ENCODE data around the gene DGCR2.

DGCR2 gene

GRCh38 chr22:19146215-19146968 lies 24.2 kb upstream of the DGCR2 start:
- in situ Hi-C loops (cut with MboI; ENCODE audit: low sequenced_read_pairs), result no loop called here

- in situ Hi-C loops (cut with MboI; ENCODE audit: low sequenced_read_pairs), result no loop called here
Observed at GRCh38 chr22:19143967-19144400, 21.8 kb upstream of the DGCR2 start.

DNA sequence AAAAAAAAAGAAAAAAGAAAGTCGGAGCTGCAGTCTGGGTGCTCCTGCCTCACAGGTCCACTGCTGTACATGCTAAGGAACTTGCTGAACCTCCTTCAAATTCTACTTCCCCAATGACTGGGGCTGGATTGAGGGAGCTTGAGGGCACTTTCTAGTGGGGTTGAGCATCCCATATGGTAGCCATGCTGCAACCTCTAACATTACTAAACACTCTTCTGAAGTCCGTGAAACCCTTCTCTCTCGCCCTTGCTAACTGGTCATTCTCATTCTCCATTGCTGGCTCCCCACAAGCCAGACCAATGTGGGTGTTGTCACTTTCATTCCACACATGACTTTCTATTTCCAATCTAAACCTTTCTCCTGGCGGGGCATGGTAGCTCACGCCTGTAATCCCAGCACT lies 21.0 kb upstream of the DGCR2 start:
- in situ Hi-C loops (cut with MboI; ENCODE audit: low sequenced_read_pairs), result no loop called here

- in situ Hi-C loops (cut with MboI; ENCODE audit: low sequenced_read_pairs), result no loop called here
Observed at GRCh38 chr22:19142394-19142793, 20.2 kb upstream of the DGCR2 start.

GRCh38 chr22:19139974-19140373 lies 17.8 kb upstream of the DGCR2 start:
- in situ Hi-C loops (cut with MboI; ENCODE audit: low sequenced_read_pairs), result no loop called here

- in situ Hi-C loops (cut with MboI; ENCODE audit: low sequenced_read_pairs), result no loop called here
Observed at GRCh38 chr22:19139001-19139356, 16.8 kb upstream of the DGCR2 start.

- in situ Hi-C loops (cut with MboI; ENCODE audit: low sequenced_read_pairs), result no loop called here
Observed at GRCh38 chr22:19138217-19139000, 16.2 kb upstream of the DGCR2 start.

DNA sequence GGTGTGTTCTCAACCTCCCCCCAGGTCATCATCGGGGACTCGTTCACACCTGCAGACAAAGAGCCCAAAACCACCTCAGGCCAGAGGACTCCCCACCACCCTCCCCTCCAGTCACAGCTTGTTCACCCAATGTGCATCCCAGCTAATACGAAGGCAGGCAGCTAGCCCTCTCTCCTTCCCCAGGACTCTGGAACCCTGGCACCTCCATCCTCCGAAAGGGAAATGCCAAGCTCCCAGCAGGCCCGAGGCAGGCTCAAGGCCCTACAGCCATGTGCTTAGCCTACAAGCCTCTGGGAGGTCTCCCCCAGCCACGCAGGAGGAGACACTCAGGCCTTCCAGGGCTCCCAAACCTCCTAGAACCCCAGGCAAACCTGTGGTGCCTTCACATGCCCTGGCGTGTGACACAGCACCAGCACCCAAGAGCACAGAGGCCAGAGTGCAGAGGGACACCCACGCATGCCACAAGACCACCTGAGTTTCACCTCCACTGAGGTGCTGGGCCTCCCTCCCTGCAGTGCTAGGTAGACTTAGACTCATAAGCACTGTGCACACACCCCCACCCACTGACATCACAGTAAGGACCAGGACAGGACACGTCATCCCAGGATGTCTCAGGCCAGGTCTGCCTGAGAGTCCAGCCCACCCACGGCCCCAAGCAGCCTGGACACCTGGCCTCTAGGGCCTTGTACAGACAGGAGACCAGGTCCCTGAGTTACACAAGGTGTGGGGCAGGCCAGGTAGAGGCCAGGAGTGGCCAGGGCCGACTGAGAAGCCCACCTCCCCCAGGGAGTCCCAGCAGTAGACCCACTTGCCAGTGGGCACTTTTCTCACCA lies 15.4 kb upstream of the DGCR2 start:
- in situ Hi-C loops (cut with MboI; ENCODE audit: low sequenced_read_pairs), result no loop called here

DNA sequence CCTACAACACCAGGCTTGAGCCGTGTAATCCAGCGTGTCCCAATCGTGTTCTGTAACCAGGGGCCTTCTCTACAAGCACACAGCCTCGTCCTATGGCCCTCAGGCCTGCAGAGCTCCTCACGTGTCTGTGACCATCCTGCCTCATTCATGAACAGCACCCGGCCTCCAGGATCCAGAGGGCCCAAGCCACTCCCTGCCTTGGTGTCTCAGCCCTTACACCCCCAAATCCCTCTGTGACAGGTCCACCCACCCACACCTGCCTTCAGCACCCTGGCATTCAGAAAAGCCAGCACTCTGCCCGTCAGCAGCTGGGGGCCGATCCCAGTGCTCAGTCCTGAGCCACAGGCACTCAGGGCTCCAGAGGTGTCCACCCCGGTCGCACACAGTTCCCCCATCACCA lies 14.7 kb upstream of the DGCR2 start:
- in situ Hi-C loops (cut with MboI; ENCODE audit: low sequenced_read_pairs), result no loop called here

DNA sequence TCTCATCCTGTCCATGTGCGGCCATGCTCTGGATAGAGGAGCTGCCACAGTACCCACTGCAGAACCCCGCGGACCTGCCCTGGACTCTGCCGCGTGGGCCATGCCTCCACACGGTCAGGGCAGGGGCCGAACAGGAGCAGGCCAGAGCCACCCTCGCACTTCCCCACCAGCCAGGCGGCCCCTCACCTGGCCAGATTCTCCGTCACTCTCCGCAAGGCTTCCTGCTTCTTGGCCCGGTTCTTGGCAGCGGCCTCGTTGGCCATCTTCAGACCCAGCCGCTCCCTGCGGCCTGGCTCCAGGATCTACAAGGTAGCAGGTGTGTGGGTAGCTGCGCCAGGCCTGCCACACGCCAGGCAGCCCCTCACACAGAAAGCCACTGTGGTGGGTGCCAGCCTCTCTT lies 12.7 kb upstream of the DGCR2 start:
- in situ Hi-C loops (cut with MboI; ENCODE audit: low sequenced_read_pairs), result no loop called here

DNA sequence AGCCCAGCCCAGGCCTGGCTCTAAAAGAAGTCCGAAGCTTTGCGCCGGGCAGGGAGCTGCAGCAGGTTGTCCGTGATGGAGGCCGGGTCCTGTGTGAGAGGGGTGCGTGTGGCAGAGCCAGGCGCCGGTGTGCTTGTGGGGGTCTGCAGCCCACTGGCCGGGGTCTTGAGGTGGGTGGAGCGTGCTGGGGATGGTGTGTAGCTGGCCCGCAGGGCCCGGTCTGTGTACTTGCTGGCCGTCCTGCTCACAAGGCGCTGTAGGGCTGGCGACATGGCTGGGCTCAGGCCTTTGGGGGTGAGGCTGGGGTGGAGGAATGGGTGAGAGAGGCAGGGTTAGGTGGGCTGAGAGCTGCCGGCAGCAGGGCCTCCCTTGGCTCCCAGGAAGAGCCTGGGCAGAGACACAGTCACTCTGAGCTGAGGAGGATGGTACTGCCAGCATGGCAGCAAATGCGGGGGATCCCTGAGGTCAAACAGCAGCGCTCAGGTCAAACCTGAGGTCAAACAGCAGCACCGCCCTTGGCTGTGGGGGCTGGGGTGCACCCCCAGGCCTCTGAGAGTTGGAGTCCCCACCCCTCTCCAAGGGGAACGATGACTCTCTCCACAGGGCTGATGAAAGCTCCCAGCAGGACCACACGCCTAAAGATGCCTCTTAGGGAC lies 12.1 kb upstream of the DGCR2 start:
- in situ Hi-C loops (cut with MboI; ENCODE audit: low sequenced_read_pairs), result no loop called here

DNA sequence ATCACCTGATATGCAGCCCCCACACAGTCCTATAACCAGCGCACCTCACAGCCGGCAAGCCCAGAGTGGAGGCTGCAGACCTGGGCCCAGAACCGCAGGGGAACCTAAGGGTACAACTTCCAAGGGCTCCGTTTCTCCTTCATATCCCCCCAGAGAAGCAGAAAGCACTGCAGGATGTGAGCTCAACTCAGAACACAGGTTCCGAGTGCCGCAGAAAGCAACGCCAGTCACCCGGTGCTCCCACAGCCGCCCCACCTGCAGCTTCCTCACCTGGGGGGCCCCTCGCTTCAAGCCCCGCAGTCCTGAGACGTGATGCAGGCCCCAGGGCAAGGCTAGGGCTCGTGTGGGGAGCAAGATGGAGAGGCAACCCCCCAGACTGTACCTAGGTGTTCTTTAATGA lies 11.3 kb upstream of the DGCR2 start:
- in situ Hi-C loops (cut with MboI; ENCODE audit: low sequenced_read_pairs), result no loop called here

DNA sequence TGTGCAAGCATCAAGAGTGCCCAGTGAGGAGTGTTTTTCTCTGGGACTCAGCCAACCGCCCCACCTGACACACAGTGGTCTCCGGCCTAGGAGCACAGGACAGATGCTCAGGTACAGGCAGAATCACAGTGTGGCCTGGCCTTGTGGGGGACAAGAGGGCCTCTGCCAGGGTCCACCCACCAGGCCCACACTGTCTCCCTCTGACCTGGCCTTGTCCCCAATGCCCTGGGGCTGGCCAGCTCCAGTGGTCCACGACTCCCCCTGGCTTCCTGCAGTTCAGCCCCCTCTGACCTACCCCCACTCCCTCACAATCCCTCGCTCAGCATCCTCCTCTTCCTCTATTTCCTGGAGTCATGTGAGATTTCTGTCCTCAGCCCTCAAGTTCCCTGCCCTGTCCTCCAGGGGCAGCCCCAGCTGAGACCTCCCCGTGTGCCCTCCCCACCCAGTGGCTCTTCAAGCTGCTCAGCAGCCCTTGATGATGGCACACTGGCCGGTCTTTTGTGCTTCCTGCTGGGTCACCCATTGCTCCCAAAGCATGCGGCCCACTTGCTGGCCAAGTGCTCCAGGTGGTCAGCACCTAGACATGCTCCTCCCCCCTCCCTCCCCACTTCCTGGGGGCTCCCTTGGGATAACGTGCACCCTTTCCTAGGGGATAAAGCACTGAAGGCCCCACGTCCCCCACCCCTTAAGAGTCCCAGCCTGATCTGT lies 10.6 kb upstream of the DGCR2 start:
- in situ Hi-C loops (cut with MboI; ENCODE audit: low sequenced_read_pairs), result no loop called here

DNA sequence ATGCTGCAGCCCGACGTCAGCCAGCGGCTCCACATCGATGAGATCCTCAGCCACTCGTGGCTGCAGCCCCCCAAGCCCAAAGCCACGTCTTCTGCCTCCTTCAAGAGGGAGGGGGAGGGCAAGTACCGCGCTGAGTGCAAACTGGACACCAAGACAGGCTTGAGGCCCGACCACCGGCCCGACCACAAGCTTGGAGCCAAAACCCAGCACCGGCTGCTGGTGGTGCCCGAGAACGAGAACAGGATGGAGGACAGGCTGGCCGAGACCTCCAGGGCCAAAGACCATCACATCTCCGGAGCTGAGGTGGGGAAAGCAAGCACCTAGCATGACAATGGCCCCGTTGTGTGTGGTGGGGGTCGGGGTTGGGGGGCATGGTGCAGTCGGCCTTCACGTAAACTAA lies 9.9 kb upstream of the DGCR2 start:
- in situ Hi-C loops (cut with MboI; ENCODE audit: low sequenced_read_pairs), result no loop called here

GRCh38 chr22:19131685-19132015 lies 9.4 kb upstream of the DGCR2 start:
- in situ Hi-C loops (cut with MboI; ENCODE audit: low sequenced_read_pairs), result no loop called here

GRCh38 chr22:19130959-19131684 lies 8.9 kb upstream of the DGCR2 start, which contains the start of gene TSSK2:
Gene TSSK2, plus strand, starts transcription at chr22:19131308. Its CDS starts 92 bp downstream, at chr22:19131400.
- in situ Hi-C loops (cut with MboI; ENCODE audit: low sequenced_read_pairs), result no loop called here

GRCh38 chr22:19129871-19130270 lies 7.7 kb upstream of the DGCR2 start:
- in situ Hi-C loops (cut with MboI; ENCODE audit: low sequenced_read_pairs), result no loop called here

DNA sequence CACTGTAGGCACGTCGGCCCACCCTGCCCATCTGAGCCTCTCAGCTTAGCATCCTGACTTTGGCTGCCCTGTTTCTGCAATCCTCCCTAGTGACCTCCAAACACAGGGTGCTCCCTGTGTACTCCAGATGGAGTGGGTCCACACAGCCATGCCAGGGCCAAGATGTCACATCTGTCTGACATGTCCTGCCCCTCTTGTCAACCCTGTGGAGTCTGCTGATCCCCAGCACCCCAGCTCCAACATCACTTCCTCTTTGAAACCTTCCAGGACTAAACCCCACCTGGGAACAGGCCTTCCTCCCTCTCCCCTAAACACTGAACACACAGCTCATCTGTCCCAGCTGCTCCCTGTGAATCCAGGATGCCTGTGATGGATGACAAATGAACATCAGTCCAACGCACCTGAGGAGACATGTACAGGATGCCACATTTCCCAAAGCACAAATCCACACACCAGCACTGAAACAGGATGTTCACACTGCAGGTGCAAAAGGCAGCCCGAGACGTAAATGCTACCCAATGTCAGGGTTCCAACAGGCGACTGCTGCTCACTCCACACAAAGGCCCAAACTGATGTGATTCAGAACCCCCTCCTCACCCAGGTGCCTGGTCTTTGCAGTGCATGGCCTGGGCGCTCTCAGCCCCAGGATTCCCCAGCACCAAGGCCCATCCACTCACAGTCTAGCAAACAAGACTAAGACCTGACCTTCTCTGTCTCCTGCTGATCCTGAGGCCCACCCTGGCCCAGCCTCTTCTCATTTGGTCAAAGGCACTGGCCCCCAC lies 6.9 kb upstream of the DGCR2 start:
- in situ Hi-C loops (cut with MboI; ENCODE audit: low sequenced_read_pairs), result no loop called here

DNA sequence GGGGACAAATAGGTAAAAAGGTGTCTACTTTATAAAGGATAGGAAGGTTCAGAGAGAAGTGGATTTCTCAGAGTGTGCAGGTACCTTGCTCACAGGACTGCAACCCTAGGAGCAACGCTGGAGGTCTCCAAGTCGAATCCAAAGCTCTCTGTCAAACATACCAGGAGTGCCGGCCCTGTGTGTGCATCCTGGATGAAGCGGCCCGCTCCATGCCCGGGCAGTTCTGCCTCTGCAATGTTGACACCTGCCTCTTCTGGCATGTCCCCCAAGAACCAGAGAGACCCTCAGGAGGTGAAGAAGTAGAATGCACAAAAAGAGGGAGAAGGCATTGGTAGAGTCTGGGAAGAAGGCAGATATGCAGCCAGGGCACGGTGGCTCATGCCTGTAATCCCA lies 5.8 kb upstream of the DGCR2 start:
- in situ Hi-C loops (cut with MboI; ENCODE audit: low sequenced_read_pairs), result no loop called here

Data from hTERT RPE-1 (cell line).